Activated CD8-positive, alpha-beta memory T cell treated with anti-CD3 and anti-CD28 coated beads, Interleukin-2, amount 50 U/mL, for 24 hours (primary cell): ENCODE measurements around the gene SPACA4.
"Not testable (repeated sequence)": the region's sequence is repeated elsewhere in the genome, so short reads cannot be mapped to it uniquely, and the experiment has no call there.

ENCODE experiments used
- DNase-seq: peaks from one replicate; pipeline ENCODE4 v3.0.0-alpha.2; 2020; ENCODE audit errors: extremely low read depth

The SPACA4 gene, protein sequence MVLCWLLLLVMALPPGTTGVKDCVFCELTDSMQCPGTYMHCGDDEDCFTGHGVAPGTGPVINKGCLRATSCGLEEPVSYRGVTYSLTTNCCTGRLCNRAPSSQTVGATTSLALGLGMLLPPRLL

DNA sequence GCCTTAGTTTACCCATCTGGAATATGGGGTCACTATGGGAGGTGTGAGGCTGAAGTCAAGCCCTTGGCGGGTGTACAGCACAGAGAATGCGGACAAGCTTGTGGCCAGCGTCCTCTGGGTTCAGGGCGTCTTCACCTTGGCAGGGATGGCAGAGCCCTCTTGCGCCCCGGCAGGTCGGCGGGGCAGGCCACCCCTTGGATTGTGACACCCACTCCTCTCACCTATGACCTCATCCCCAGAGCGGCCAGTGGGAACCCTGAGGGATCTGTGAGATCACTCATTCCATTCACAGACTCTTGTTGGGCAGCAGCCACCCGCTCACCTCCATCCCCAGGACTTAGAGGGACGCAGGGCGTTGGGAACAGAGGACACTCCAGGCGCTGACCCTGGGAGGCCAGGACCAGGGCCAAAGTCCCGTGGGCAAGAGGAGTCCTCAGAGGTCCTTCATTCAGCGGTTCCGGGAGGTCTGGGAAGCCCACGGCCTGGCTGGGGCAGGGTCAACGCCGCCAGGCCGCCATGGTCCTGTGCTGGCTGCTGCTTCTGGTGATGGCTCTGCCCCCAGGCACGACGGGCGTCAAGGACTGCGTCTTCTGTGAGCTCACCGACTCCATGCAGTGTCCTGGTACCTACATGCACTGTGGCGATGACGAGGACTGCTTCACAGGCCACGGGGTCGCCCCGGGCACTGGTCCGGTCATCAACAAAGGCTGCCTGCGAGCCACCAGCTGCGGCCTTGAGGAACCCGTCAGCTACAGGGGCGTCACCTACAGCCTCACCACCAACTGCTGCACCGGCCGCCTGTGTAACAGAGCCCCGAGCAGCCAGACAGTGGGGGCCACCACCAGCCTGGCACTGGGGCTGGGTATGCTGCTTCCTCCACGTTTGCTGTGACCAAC is at the start of gene SPACA4:
SPACA4 (plus strand) TSS at position 280 of the 896 bp plus-strand sequence; CDS start at position 517, 237 bp downstream.
- no peak for DNase-seq

DNA sequence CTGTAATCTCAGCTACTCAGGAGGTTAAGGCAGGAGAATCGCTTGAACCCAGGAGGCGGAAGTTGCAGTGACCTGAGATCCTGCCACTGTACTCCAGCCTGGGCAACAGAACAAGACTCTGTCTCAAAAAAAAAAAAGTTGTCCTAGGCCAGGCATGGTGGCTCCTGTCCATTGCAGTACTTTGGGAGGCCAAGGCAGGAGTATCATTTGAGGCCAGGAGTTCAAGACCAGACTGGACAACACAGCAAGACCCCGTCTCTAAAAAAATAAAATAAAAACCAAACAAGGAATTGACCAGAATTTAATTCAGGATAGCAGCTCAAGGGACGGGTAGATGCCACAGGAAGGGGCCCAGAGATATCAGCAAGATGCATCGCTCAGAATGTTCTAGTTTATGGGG is 49.7 kb upstream of the SPACA4 start:
- no peak for DNase-seq

DNA sequence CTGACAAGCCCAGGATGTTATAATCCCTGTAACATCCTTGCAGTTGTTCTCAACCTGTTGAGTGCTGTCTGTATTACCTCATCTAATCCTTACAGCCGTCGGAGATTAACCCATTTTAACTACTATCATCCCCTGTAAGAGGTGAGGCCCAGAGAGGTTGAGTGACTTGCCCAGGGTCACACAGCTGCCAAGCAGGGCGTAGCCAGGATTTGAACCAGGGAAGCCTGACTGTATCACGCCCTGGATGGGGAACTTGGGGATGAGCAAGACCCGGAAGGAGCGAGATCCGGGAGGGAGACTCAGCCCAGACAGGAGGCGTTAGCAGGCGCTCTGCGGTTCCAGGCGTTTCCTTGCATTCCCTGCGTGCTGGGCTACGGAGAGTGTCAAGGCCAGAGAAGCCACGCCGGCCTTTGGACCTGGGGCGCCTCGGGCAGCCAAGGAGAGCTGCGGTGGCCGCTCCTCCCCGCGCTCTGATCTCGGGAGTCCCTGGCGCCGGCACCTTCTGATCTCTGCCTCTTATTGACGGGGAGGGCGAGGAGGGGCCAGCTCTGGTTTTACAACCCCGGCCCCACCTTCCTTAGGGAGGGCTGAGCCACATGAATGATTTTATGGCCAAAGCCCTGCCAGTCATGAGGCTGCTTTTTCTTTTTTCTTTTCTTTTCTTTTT is 48.4 kb upstream of the SPACA4 start:
- DNase-seq: no peak

DNA sequence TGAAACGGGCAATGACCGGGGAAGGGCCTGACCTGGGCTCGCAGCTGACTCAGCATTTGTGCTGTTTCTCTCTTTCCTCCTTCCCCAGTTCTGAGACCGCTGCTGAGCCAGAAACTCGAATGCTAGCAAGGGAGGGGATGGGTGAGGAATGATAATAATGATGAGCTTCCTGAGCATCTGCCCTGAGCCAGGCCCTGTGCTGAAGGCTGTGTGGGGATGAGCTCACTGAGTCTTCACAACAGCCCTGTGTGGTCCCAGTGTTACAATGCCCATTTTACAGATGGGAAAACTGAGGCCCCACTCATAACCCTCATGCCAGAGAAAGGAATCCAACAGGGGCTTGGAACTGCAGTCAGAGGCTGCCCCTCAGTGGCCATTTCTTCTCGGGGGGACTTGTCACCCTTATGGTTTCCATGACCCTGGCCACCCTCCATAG is 46.4 kb upstream of the SPACA4 start:
- DNase-seq: no peak

DNA sequence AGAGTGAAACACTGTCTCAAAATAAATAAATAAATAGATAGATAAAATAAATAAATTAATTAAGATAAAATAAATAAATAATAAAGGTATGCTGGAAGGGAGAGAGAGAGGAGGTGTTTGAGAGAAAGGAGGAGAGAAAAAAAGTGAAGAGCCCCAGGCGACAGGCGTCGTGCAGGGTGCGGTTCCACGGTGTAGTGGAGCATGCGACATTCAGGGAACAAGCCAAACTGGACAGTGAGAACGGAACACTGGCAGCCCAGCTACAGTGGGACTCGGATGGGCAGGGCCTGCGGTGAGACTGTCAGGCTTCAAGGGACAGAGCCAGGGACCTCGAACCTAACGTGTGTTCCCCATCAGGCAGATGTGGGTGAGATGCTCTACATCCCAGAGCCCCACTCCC is 45.1 kb upstream of the SPACA4 start:
- no peak for DNase-seq

DNA sequence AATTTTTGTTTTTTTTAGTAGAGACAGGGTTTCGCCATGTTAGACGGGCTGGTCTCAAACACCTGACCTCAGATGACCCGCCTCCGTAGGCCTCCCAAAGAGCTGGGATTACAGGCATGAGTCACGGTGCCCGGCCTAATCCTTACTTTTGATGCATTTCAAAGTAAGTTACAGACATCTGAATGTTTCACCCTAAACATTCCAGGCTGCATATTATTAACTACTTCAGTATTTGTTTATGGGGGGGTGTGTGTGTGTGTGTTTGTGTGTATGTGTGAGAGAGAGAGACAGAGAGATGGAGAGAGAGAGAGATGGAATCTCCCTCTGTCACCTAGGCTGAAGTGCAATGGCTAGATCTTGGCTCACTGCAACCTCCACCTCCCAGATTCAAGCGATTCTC is 41.5 kb upstream of the SPACA4 start:
- no peak for DNase-seq

DNA sequence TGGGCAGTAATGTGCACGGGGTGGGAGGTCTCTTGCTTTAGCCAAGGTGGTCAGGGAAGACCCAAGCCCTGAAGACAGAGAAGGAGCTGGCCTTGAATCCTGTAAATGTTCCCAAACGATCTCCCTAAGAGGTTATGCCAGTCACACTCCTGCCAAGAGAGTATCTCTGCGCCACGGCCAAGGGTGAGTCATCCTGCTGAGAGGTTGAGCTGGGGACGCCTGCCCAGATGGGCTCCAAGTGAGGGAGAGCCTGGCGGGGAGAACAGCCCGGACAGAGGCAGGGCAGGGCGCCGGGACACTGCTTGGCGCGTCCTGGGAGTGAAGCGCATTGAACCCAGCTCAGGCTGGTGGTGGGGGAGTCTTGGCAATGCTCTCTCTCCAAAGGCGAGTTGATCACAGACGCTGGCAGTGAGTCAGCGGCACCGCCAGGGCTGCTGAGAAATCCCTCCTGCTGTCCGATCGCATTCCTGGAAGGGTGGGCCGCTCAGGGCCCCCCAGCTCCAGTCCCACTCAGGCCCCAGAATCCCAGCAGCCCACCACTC is 38.1 kb upstream of the SPACA4 start:
- no peak for DNase-seq

DNA sequence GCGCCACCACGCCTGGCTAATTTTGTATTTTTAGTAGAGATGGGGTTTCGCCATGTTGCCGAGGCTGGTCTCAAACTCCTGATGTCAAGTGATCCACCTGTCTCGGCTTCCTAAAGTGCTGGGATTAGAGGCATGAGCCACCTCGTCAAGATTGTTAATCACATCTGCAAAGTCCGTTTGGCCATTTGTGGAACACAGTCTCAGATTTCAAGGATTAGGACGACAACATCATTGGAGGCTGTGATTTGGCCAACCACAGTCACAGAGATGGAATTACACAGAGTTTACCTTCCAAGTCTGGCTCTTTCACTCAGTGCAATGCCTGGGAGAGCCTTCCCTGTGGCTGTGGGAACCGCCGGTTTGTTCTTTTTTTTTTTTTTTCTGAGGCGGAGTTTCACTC is 36.7 kb upstream of the SPACA4 start:
- no peak for DNase-seq

DNA sequence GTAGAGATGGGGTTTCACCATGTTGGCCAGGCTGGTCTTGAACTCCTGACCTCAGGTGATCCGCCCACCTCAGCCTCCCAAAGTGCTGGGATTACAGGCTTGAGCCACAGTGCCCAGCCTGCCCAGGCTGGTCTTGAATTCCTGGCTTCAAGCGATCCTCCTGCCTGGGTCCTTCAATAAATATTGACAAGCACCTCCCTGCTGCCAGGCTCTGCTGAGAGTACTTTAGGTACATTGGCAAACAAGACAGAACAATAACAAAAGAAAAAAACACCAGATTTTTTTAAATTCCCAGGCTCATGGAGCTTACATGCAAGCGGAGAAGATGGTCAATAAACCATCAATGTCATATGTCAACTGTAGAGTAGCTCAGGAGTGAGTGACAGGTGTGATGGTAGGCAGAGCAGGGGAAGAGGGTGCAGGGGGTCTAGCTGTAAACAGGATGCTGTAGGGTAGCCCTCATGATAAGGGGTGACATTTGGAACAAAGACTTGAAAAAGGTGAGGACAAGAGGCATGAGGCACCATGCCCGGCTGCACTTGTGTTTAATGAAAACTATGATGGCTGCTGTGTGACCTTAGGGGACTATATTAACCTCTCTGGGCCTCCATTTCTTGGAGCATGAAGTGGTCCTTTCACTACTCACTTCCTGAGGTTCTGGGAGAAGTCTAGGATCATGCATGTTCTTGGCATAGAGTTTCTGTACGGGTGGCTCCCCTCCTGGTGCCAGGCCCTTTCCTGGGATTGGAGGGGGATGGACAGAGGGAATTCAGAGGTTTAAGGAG is 35.0 kb upstream of the SPACA4 start:
- no peak for DNase-seq

DNA sequence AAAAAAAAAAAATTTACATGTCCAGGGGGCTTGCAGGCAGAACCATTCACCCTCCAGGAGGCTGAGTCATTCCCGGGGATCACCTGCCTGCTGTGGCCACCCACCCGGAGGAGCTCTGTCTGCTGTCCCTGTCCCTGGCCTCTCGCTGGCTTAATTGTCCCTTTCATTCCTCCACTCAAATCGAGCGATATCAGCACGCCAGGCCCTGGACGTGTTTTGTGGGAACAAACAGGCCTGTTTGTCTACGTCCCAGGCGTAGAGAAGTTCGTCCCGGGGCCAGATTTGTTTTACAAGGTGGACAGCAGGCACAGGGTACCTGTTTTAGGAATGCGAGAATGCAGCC is 33.4 kb upstream of the SPACA4 start:
- no peak for DNase-seq

DNA sequence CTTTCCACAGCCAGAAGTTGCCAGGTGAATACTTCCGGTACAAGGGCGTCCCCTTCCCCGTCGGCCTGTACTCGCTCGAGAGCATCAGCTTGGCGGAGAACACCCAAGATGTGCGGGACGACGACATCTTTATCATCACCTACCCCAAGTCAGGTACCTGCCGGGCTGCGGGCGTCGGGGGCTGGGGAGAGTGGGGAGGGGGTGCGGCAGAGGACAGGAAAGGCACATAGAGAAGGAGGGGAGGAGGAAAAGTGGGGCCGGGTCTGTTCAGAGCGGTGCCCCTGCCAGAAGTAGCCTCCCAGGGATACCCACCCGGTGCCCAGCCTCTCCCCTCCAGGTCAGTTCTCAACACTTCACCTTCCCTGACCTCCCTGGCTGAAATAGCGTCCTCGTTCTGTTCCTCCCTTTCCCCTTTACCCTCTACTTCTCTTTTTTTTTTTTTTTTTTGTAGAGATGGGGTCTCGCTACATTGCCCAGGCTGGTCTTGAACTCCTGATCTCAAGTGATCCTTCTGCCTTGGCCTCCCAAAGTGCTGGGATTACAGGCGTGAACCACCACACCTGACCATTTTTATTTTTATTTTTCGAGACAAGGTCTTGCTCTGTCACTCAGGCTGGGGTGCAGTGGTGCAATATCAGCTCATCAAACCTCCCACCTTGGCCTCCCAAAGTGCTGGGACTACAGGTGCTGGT is 30.5 kb upstream of the SPACA4 start:
- DNase-seq: no peak

DNA sequence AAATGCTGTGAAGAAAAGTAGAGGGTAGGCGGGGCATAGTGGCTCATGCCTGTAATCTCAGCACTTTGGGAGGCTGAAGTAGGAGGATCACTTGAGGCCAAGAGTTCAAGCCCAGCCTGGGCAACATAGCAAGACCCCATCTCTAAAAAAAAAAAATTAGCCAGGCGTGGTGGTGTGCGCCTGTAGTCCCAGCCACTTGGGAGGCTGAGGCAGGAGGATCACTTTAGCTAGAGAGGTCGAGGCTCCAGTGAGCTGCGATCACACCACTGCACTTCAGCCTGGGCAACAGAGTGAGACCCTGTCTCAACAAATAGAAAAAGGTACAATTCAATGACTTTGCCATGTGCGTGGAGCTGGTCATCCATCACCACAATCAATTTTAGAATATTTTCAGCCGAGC is 28.6 kb upstream of the SPACA4 start:
- not testable (repeated sequence) for DNase-seq

DNA sequence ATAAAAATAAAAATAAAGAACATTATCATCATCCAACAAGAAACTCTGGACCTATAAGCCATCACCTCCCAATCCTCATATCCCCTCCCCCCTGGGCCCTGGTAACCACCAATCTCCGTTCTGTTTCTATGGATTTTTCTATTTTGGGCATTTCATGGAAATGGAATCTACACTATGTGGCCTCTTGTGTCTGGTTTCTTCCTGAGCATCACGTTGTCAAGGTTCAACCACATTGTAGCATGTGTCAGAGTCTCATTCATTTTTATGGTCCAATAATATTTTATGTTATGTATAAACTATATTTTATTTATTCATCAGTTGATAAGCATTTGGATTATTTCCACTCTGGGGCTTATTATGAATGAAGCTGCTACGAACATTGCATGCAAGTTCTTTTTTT is 27.7 kb upstream of the SPACA4 start:
- DNase-seq: no peak

DNA sequence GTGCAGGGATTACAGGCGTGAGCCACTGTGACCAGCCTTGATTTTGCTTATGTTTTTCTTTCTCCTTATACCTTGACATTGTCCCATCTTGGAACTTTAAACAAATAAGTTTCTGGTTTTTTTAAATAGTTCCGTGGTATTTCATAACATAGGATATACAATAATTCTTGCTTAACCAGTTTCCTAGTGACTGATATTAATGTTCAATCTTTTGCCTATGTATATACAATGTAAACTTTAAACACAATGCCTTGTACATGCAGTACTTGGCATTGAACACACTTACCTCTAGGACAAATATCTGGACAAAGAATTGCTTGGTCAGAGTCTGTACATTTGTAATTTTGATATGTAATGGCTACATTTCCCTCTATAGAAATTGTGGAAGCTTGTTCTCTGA is 24.4 kb upstream of the SPACA4 start:
- DNase-seq: no peak

DNA sequence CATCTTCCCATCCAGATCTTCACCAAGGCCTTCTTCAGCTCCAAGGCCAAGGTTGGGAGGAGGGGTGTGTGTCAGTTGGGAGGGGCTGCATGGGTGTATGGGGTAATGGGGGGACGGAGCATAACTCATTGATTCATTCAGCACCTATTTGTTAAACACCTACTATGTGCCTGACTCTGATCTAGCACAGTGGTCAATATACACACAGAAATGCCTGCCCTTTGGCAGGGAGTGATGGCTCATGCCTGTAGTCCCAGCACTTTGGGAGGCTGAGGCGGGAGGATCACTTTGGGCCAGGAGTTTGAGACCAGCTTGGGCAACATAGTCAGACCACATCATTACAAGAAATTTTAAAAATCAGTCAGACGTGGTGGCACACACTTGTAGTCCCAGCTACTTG is 19.2 kb upstream of the SPACA4 start:
- DNase-seq: no peak

DNA sequence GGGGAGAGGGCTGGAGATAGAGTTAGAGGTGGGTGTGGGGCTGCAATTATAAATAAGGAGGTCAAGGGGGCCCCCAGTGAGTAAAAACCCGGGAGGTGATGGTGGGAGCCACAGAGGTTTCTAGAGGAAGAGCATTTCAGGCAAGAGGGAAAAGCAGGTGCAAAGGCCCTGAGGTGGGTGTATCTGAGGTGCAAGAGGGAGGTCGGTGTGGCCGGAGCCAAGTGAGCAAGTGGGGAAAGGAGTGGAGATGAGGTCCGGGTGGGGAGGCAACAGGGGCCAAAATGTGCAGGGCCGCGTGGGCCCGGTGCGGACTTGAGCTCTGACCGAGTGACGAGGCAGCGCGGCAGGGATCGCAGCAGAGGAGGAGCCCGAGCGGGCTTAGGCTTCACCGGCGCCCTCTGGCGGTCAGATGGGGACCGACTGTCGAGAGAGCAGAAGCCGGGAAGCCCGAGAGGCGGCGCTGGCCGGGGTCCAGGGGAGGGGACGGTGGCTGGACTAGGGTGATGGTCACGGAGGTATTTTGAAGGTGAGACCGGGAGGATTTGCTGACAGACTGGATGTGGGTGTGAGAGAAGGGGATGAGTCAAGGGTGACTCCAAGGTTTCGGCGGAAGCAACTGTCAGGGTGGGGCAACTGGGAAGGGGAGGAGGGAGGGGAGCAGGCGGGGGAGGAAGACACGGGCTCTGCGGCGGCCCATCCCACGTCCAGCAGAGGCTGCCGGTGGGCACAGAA is 17.7 kb upstream of the SPACA4 start:
- DNase-seq: peak; percentile 65

DNA sequence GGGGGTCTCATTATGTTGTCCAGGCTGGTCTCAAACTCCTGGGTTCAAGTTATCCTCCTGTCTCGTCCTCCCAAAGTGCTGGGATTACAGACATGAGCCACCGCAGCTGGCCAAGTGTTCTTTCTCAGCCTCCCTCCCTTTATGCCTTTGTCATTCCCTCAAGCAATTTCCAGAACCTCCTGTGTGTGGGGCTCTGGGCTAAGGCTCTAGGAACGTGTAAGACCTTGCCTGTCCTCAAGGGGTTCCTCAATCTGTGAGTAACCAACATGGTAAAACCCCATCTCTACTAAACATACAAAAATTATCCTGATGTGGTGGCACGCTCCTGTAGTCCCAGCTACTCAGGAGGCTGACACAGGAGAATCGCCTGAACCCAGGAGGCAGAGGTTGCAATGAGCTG is 15.5 kb upstream of the SPACA4 start:
- DNase-seq: no peak

DNA sequence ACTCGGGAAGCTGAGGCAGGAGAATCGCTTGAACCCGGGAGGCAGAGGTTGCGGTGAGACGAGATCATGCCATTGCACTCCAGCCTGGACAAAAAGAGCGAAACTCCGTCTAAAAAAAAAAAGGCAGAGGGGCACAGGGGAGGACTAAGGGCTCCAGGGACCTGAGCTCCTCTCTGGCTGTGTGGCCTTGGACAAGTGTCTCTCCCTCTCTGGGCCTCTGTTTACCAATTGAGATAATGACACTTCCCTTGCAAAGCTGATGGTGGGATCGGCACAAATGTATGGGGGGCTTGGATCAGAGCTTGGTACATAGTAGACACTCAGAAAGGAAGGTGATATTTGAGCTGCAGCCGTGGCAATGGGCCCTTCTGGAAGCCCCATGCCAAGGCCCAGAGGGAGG is 11.4 kb upstream of the SPACA4 start:
- DNase-seq: no peak

DNA sequence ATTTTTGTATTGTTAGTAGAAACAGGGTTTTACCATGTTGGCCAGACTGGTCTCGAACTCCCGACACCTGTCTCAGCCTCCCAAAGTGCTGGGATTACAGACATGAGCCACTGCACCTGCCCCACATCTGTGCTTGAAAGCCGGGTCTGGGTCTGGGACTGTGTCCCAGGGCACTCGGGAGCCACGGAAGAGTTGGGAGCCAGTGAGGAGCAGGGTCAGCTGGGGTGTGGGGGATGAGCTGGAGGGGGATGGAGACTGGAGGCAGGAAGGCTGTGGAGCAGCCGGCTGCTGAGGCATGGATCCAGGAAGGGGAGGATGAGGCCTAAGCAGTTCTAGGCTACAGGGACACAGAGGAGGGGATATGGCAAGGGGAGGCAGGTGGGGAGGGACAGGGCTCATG is 10.7 kb upstream of the SPACA4 start:
- DNase-seq: no peak

DNA sequence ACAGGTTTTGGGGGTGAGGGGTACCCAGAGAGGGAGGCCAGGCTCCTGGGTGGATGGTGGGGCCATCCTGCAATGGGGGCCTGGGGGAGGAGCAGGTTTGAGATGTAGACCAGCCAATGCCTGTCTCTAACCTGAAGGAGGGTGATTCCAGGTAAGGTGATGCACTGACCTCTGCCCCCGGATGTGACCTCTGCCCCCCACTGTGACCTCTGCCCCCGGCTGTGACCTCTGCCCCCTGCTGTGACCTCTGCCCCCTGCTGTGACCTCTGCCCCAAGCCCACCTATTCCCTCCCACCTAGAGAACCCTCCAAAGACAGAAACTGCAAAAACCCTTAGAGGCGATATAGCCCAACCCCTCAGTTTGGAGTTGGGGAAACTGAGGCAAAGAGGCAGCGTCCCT is 10.3 kb upstream of the SPACA4 start:
- DNase-seq: no peak
